Measurements from ENCODE around the gene MAGI3. TPM values are rescaled to one million over a fixed set of nuclear protein-coding genes. Genes with fewer than 3 reads are reported as not detected.

The MAGI3 gene
- total RNA-seq, 1 donor from 2014 or later: 5.4 TPM

DNA sequence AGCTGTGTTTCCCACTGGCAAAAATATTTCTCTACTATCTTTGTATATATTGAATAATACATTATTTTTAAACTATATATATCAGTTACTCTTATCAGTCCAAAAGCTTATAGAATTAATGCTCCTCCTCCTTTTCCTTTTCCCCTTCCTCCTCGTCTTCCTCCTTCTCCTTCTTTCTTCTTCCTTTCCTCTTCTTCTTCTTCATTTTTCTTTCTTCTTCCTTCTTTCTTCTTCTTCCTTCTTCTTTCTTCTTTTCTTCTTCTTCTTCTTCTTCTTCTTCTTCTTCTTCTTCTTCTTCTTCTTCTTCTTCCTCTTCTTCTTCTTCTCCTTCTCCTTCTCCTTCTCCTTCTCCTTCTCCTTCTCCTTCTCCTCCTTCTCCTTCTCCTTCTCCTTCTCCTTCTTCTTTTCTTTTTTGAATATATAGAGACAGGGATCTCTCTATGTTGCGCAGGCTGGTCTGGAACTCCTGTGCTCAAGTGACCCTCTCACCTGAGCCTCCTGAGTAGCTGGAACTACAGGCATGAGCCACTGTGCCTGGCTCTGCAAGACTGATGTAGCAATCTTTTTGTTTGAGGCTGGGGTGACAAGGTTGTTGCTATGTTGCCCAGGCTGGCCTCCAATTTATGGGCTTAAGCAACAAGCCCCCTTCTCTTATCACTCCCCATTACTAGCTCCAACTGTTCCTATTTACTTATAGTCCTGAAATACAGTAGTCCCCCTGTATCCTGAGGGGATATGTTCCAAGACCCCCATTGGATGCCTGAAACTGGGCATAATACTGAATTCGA, 47.4 kb downstream of the MAGI3 start:
- H3K9me3 ChIP-seq (replicated peaks): no peaks in the 10 kb centered on the region
- DNase-seq: no peak
- H3K4me3 ChIP-seq: no peak overlapping the region
- H3K36me3 ChIP-seq: no peaks in the 10 kb centered on the region
- TF ChIP-seq, protein P1, sequence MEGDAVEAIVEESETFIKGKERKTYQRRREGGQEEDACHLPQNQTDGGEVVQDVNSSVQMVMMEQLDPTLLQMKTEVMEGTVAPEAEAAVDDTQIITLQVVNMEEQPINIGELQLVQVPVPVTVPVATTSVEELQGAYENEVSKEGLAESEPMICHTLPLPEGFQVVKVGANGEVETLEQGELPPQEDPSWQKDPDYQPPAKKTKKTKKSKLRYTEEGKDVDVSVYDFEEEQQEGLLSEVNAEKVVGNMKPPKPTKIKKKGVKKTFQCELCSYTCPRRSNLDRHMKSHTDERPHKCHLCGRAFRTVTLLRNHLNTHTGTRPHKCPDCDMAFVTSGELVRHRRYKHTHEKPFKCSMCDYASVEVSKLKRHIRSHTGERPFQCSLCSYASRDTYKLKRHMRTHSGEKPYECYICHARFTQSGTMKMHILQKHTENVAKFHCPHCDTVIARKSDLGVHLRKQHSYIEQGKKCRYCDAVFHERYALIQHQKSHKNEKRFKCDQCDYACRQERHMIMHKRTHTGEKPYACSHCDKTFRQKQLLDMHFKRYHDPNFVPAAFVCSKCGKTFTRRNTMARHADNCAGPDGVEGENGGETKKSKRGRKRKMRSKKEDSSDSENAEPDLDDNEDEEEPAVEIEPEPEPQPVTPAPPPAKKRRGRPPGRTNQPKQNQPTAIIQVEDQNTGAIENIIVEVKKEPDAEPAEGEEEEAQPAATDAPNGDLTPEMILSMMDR (IDR thresholded peaks at IDR 0.05; ENCODE audit: borderline replicate concordance): no peak
- intact Hi-C loops (cut with micrococcal nuclease): no loop called here
- no peak overlapping the region for H3K27ac ChIP-seq (replicated peaks)
- no peaks in the 10 kb centered on the region for H3K27me3 ChIP-seq (ENCODE audit: low read depth)
- H3K4me1 ChIP-seq: no peaks in the 10 kb centered on the region

DNA sequence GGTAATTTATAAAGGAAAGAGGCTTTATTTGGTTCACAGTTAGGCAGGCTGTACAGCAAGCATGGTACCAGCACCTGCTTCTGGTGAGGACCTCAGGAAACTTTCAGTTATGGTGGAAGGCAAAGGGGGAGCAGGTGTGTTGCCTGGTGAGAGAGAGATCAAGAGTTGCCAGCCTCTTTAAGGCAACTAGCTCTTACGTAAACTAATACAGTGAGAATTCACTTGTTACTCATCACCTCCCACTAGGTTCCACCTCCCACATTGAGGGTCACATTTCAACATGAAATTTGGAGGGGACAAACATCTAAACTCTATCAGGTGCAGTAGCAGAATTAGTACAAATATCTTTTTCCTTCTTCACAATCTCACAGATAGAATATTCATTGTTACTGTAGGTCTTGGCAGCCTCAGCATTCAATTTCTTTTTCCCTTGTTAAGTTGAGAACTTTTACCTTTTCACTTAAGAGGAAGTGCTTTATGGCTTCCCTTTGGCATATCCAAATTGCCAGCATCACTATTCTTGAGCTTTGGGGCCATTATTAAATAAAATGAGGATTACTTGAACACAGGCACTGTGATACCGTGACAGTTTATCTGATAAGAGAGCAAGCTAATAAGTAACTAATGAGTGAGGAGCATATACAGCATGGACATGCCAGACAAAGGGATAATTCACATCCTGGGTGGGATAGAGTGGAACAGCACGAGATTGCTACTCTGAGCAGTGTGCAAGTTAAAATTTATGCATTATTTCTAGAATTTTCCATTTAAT, 48.4 kb downstream of the MAGI3 start:
- no peak overlapping the region for H3K4me3 ChIP-seq
- H3K36me3 ChIP-seq: peaks cover under 1% of the 10 kb centered on the region
- H3K9me3 ChIP-seq (replicated peaks): no peaks in the 10 kb centered on the region
- TF ChIP-seq, protein P1 (IDR thresholded peaks at IDR 0.05; ENCODE audit: borderline replicate concordance): no peak
- no peaks in the 10 kb centered on the region for H3K27me3 ChIP-seq (ENCODE audit: low read depth)
- no peak for DNase-seq
- H3K27ac ChIP-seq (replicated peaks): no peak overlapping the region
- no peaks in the 10 kb centered on the region for H3K4me1 ChIP-seq
- intact Hi-C loops (cut with micrococcal nuclease): no loop called here

DNA sequence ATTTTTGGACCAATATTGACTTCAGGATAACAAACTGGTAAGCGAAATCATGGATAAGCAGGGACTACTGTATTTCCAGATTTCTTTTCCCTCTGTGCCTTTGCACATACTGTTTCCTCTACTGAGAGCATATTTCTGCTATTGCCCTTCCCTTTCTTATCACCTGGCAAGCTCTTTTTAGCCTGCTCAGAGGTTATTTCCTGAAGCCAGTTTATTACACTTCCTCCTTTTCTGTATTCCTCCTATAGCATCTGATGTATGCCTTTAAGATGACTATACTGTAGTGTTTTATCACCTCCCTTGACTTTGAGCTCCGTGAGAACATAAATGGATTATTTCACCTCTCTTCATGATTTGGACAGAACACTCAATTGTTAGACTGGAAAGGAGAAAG, 49.0 kb downstream of the MAGI3 start:
- Histone ChIP-seq H3K36me3 (peaks cover 6% of the 10 kb centered on the region), H3K4me3 (no peak overlapping the region), H3K4me1 (no peaks in the 10 kb centered on the region), H3K27ac (replicated peaks) (no peak overlapping the region), H3K9me3 (replicated peaks) (peaks cover 5% of the 10 kb centered on the region), H3K27me3 (ENCODE audit: low read depth) (no peaks in the 10 kb centered on the region)
- DNase-seq: no peak
- intact Hi-C loops (cut with micrococcal nuclease): no loop called here
- TF ChIP-seq, protein P1 (IDR thresholded peaks at IDR 0.05; ENCODE audit: borderline replicate concordance): no peak

DNA sequence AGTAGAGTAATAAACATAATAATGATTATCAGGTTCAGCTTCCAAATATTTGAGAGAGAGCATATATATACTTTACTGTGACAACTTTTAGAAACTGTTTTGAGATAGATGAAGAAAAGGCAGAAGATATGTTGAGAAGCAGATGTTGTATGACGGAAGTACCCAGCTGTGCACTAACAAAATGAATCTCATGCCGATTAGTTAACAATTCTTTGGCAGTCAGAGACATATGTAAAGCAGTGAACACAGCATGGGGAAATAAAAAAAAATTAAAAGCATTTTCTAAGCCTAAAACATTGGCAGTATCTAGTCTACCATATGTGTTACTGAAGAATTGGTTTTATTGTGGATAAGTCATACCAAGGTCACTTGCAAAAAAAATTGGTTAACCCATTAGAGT, 51.8 kb downstream of the MAGI3 start:
- Histone ChIP-seq H3K27me3 (ENCODE audit: low read depth) (no peaks in the 10 kb centered on the region), H3K4me3 (no peak overlapping the region), H3K36me3 (peaks cover 11% of the 10 kb centered on the region), H3K4me1 (no peaks in the 10 kb centered on the region), H3K9me3 (replicated peaks) (peaks cover 17% of the 10 kb centered on the region), H3K27ac (replicated peaks) (no peak overlapping the region)
- intact Hi-C loops (cut with micrococcal nuclease): no loop called here
- DNase-seq: no peak
- TF ChIP-seq, protein P1 (IDR thresholded peaks at IDR 0.05; ENCODE audit: borderline replicate concordance): no peak

DNA sequence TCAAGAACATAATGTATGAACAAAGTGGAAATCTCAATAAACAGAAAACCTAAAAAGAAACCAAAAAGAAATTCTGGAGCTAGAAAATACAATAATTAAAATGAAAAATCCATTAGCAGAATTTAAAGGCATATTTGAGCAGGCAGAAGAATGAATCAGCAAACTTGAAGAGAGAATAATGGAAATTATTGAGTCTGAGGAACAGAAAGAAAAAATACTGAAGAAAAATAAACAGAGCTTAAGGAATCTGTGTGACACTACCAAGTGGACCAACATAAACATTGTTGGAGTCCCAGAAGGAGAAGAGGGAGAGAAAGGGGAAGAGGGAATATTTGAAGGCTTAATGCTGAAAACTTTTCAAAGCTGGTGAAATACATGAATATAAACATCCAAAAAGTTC, 54.5 kb downstream of the MAGI3 start:
- Histone ChIP-seq H3K27me3 (ENCODE audit: low read depth) (no peaks in the 10 kb centered on the region), H3K4me3 (no peak overlapping the region), H3K9me3 (replicated peaks) (peaks cover 17% of the 10 kb centered on the region), H3K27ac (replicated peaks) (no peak overlapping the region), H3K4me1 (no peaks in the 10 kb centered on the region), H3K36me3 (peaks cover 11% of the 10 kb centered on the region)
- TF ChIP-seq, protein P1 (IDR thresholded peaks at IDR 0.05; ENCODE audit: borderline replicate concordance): no peak
- DNase-seq: no peak
- intact Hi-C loops (cut with micrococcal nuclease): no loop called here

All from left ventricle myocardium inferior (tissue), 1 donor.